Breast epithelium (tissue), 3 donors: ENCODE results near the gene GALNT9.
"Not testable (repeated sequence)": the region's sequence is repeated elsewhere in the genome, so short reads cannot be mapped to it uniquely, and the experiment has no call there.

Experiments
- POLR2A ChIP-seq: fragments of 450-650 bp; IDR thresholded peaks from one replicate; pipeline ENCODE4 v1.6.1; 2016; ENCODE audit warnings: antibody characterized with exemption, mild to moderate bottlenecking, moderate library complexity
- POLR2AphosphoS5 ChIP-seq, 3 donors: sonication (generic); formaldehyde crosslinking; IDR thresholded peaks; one replicate each; pipeline ENCODE4 v1.6.1; 2017; ENCODE audit warnings: antibody characterized with exemption in 3 of 3
- TF ChIP-seq, protein P1 (sequence below), 3 donors: fragments of 450-650 bp; IDR thresholded peaks; one replicate each; pipeline ENCODE4 v1.5.1; 2016 to 2017; ENCODE audit warnings: antibody characterized with exemption in 3 of 3, mild to moderate bottlenecking in 3 of 3, moderate library complexity in 3 of 3

GRCh38 chr12:132303853-132304373, 25.5 kb downstream of the GALNT9 start:
- TF ChIP-seq, protein P1, sequence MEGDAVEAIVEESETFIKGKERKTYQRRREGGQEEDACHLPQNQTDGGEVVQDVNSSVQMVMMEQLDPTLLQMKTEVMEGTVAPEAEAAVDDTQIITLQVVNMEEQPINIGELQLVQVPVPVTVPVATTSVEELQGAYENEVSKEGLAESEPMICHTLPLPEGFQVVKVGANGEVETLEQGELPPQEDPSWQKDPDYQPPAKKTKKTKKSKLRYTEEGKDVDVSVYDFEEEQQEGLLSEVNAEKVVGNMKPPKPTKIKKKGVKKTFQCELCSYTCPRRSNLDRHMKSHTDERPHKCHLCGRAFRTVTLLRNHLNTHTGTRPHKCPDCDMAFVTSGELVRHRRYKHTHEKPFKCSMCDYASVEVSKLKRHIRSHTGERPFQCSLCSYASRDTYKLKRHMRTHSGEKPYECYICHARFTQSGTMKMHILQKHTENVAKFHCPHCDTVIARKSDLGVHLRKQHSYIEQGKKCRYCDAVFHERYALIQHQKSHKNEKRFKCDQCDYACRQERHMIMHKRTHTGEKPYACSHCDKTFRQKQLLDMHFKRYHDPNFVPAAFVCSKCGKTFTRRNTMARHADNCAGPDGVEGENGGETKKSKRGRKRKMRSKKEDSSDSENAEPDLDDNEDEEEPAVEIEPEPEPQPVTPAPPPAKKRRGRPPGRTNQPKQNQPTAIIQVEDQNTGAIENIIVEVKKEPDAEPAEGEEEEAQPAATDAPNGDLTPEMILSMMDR (IDR thresholded peaks at IDR 0.05), result not testable (repeated sequence)
- not testable (repeated sequence) for TF ChIP-seq POLR2AphosphoS5 (IDR thresholded peaks at IDR 0.05); POLR2A
